GM18519 (cell line): Measurements from ENCODE around the gene OR6A2.

Experiments used
- ATAC-seq: cut with Tn5 transposase; IDR thresholded peaks from one replicate; pipeline ENCODE4 v1.9.1; 2021; ENCODE audit warnings: mild to moderate bottlenecking, moderate library complexity; ENCODE audit not compliant: unreplicated experiment, low FRiP score

The OR6A2 gene

DNA sequence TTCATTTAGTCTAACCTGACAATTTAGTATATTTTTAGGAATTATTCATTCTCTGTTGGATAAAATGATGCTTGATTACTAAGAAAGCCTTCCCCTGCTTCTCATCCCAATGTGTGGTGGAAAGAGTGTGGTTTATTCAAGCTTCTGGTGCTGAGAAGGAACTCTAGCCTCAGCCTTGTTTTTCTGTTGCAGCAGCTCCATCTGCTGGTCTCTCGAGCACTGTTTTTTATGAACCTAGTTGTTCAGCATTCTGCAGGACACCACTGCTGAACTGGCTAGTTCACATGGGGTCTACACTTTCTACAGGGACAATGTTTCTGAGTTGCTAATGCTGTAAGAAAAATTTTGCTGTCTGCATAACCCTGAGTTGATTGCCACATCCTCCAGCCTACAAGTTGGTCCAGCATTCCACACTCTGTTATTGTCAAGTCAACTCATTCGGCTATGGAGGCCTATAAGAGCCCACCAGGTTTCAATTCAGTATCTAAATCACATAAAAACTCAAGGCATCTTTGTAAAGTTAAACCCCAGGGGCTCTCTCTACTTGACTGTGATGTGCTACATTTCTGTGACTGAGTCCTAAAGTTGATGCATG lies 42.0 kb downstream of the OR6A2 start:
- ATAC-seq = no peak

DNA sequence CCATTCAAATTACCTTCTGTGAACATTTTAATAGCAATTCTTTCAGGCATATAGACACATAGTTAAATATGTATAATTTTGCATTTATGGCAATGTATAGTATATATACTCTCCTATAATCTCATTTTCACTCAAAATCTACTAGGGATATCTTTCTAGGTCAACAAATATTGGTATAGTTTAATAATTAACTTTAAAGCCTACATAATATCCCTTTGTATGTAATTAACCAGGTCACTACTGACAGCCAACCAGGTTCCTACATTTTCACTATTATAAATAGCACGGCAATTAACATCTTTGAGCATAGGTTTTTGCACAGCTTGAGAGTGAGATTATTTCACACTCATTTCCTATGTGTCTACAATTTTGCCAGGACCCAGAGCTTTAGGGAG lies 43.5 kb downstream of the OR6A2 start:
- no peak for ATAC-seq

DNA sequence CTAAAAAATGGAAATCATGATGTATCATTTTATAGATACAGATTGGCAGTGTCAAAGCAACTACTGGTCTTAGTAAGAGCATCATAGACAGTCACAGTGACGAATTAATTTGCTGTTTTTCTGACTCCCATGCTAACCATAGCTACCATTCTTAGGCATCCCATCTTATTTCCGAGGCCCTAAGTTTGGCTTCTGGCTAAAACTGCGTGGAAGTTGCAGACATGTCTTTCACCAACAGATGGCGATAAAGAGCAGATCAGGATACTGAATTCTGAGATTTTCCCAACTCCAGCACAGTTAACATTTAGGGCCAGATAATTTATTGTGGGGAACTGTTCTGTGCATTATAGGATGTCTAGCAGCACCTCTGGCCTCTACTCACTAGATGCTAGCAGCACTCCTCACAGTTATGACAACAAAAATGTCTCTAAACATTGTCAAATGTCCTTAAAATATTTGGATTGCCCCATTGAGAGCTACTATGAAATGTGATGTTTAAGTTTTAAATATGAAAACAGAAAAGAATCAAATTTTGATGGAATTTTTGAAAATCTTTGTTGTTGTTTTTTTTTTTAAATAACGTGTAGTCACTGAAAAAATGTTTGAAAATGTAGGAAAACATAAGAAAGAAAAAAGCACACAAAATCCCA lies 44.1 kb downstream of the OR6A2 start:
- ATAC-seq = no peak

DNA sequence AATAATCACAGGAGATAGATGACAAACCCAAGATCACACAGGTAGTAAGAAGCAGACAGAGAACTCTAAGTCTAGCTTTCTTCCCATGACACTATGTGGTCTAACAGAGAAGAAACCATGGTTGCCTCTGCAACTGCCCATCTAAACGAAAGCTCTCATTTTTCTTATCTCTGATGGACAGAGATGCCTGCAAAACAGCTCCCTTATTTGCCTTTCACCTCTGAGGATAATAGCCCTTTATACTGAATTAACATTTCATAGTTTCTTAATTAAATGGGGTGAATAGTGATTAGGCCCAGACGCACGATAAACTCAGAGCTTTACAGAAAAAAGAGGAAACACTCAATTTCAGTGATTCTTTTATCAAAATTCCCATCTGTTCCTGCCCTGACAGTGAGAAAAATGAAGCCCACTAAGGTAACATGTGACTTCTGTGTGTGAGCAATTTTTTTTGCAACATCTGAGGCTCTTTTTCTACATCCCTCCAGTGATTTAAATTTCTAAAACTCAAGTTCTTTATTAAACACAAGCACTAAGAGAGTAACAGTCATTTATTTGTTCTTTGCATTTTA lies 52.3 kb downstream of the OR6A2 start:
- no peak for ATAC-seq

DNA sequence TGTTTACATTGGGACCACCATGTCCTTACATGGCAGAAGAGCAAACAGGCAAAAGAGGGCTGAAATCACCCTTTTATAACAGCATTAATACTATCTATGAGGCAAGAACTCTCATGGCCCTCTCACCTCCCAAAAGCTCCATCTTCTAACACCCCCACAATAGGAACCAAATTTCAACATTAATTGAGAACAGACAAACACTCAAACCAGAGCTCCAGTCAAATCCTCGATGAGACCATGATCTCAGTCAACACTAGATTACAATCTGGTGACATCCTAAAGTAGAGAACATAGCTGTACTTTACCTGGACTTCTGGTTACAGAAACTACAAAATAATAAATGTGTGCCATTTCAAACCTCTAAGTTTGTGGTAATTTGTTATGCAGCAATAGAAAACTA lies 52.9 kb downstream of the OR6A2 start:
- no peak for ATAC-seq

DNA sequence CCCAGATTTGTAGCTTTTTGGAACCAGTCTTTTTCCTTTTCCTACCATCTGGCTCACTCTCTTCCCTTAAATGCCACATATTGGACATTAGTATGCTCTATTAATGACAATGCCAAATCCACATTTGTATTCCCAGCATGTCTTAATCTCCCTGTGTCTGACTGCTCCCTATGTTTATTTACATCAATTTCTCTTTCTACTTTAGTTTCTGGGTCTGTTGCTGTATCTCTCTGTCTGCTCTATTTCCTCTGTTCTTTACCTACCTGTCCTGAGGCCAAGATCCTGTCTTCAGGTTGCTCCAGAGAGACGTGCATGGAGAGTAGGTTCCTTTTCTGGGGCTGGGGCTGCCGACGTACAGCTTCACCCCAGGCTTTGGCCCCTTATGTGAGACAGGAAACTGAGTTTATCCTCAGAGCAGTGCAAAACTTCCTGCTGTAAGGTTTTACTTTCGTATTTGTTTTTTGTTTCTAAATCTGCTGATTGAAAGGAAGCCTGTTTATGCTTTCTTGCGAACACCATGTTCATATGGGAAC lies 53.3 kb downstream of the OR6A2 start:
- ATAC-seq = peak; percentile 71

DNA sequence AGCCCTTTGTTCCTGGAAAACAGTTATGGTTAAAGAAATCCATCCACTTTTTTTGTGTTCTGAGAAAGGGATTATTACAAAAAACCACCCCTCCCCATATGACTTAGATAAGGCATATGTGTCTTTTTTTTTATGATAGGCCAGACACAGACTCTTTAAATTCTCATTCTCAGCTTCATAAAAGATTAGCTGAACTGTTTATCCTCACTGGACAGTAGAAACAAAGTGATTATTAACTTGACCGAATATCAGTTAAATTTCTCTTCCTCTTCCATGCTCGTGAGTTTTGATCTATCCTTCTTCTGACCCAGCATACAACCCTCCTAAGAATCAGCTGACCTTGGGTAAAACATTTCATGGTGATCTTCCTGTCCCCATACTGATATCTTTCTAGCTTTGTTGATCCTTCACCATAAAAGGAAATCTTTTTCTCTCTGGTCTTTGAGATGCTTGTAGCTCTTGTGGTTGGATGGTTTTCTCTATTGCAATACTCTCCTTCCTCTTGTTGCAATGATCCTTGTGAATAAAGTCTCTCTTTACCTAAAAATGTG lies 53.9 kb downstream of the OR6A2 start:
- ATAC-seq = peak; percentile 52

DNA sequence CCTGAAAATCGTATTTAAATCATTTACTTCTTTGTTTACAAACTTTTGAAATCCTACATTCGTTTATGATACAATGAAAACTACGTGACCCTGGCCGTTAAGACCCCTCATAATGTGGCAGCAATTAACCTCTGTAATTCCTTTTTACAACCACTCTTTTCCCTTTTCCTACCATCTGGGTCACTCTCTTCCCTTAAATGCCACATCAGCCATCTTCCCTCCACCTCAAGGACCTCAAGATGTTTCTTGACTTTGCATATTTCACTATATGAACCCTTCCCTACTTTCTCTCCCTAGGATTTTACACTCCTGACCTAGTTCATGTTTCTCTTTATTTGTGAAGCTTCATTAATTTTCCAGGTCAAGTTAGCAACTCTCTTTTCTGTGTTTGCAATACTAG lies 54.5 kb downstream of the OR6A2 start:
- no peak for ATAC-seq

DNA sequence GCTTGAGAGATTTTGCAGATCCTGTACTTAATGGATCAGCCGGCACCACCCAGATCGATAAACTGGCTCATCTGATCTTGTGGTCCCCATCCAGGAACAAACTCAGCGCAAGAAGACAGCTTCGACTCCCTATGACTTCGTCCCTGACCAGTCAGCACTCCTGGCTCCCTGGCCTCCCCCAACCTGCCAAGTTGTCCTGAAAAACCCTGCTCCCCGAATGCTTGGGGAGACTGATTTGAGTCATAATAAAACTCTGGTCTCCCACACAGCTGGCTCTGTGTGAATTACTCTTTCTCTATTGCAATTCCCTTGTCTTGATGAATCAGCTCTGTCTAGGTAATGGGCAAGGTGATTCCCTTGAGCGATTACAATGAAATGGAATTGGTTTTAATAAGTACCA lies 57.2 kb downstream of the OR6A2 start:
- no peak for ATAC-seq
